DMS 273 treated with DMSO at 0.1 percent for 48 hours (cell line): ENCODE data around the gene ZBED4.

Source experiments
- DNase-seq: peaks from one replicate; lab custom pipeline; 2025; lab: John Stamatoyannopoulos, UW

The ZBED4 gene

GRCh38 chr22:49900441-49901230 lies 47.0 kb downstream of the ZBED4 start:
- no peak for DNase-seq

- DNase-seq: no peak
Measured at GRCh38 chr22:49901457-49901856, 47.8 kb downstream of the ZBED4 start.

- no peak for DNase-seq
Measured at GRCh38 chr22:49903322-49904039, 49.8 kb downstream of the ZBED4 start.

- no peak for DNase-seq
Measured at GRCh38 chr22:49904040-49904369, 50.4 kb downstream of the ZBED4 start.

GRCh38 chr22:49905465-49905864 lies 51.8 kb downstream of the ZBED4 start:
- DNase-seq: no peak

GRCh38 chr22:49906071-49906798 lies 52.6 kb downstream of the ZBED4 start:
- no peak for DNase-seq

GRCh38 chr22:49906799-49907290 lies 53.2 kb downstream of the ZBED4 start:
- DNase-seq: no peak

GRCh38 chr22:49907807-49908206 lies 54.2 kb downstream of the ZBED4 start:
- no peak for DNase-seq

GRCh38 chr22:49909476-49910205 lies 56.0 kb downstream of the ZBED4 start:
- no peak for DNase-seq

GRCh38 chr22:49910229-49911155 lies 56.8 kb downstream of the ZBED4 start:
- DNase-seq: no peak

- no peak for DNase-seq
Measured at GRCh38 chr22:49911881-49912625, 58.4 kb downstream of the ZBED4 start.

GRCh38 chr22:49913026-49913425 lies 59.4 kb downstream of the ZBED4 start:
- DNase-seq: no peak

GRCh38 chr22:49913446-49913845 lies 59.8 kb downstream of the ZBED4 start:
- DNase-seq: no peak

GRCh38 chr22:49914256-49914655 lies 60.6 kb downstream of the ZBED4 start:
- no peak for DNase-seq

- no peak for DNase-seq
Measured at GRCh38 chr22:49915610-49916009, 62.0 kb downstream of the ZBED4 start.

- DNase-seq: no peak
Measured at GRCh38 chr22:49916831-49917230, 63.2 kb downstream of the ZBED4 start.

GRCh38 chr22:49917974-49918910 lies 64.6 kb downstream of the ZBED4 start, which contains the start of the genes ALG12 and CRELD2:
ALG12 (minus strand) TSS chr22:49918438; CDS start chr22:49913765, 4,673 bp downstream.
CRELD2 (plus strand) TSS chr22:49918634; CDS start chr22:49918770, 136 bp downstream.
- DNase-seq: peak; percentile 81

GRCh38 chr22:49918911-49919881 lies 65.6 kb downstream of the ZBED4 start:
- DNase-seq: no peak
